GM12878 (cell line): ENCODE measurements around the gene DNMBP. TPM values are rescaled to one million over a fixed set of nuclear protein-coding genes. Genes with fewer than 3 reads are reported as not detected.

Experiments
- ATAC-seq: fragments of 200-7000 bp; cut with Tn5 transposase; 3 replicates; pipeline ENCODE4 v1.9.1; 2020; ENCODE audit warnings: mild to moderate bottlenecking, moderate library complexity
- BruUV-seq: library from RNA; stranded (reverse); fragments of 400-500 nt; replicated peaks from 2 replicates; lab custom pipeline; 2021; lab: Mats Ljungman, UMichigan
- CTCF ChIA-PET: fragments of 300-600 bp; sonication (Branson Sonifier 250); formaldehyde crosslinking; extraction: SDS; loops from one replicate; lab custom pipeline; 2021; ENCODE audit warnings: inconsistent platforms; lab: Yijun Ruan, JAX
- POLR2A ChIA-PET: fragments of 350-600 bp; formaldehyde crosslinking; extraction: SDS; loops from one replicate; lab custom pipeline; 2021; ENCODE audit warnings: inconsistent platforms; lab: Charles Lee
- RAD21 ChIA-PET: fragments of 300-600 bp; sonication (Branson Sonifier 250); formaldehyde crosslinking; loops from one replicate; lab custom pipeline; 2023; ENCODE audit warnings: antibody characterized with exemption; ENCODE audit not compliant: unreplicated experiment; lab: Charles Lee
- SMC1A ChIA-PET: fragments of 300-600 bp; sonication (Branson Sonifier 250); formaldehyde crosslinking; loops from one replicate; lab custom pipeline; 2023; ENCODE audit not compliant: unreplicated experiment, uncharacterized antibody; lab: Charles Lee
- DNase-seq: peaks from one replicate; pipeline ENCODE4 v3.0.0-alpha.2; 2011; ENCODE audit warnings: low read depth, low spot score
- FAIRE-seq: peaks from 3 replicates; lab custom pipeline; 2011; peaks lifted over from hg19 to GRCh38; lab: Jason Lieb, UNC
- H2AFZ ChIP-seq: 2 replicates; pipeline ENCODE4 v1.6.0; 2011; ENCODE audit warnings: low read depth, low read length, control low read depth; ENCODE audit not compliant: control insufficient read depth
- H3K27ac ChIP-seq: 2 replicates; pipeline ENCODE4 v1.5.1; 2011; ENCODE audit warnings: control low read depth; ENCODE audit not compliant: control insufficient read depth, insufficient read depth
- H3K27me3 ChIP-seq, 2 experiments: replicated peaks in 1 of 2; 2 replicates each; pipeline versions ENCODE4 v1.6.0 to v1.6.1; 2011; ENCODE audit warnings: low read length in 1 of 2; ENCODE audit not compliant: control insufficient read depth in 2 of 2, insufficient read depth in 2 of 2
- H3K36me3 ChIP-seq, 2 experiments: 2 replicates each; pipeline ENCODE4 v1.5.1; 2011; ENCODE audit warnings: low read length in 1 of 2; ENCODE audit not compliant: control insufficient read depth in 2 of 2, insufficient read depth in 2 of 2
- H3K4me1 ChIP-seq: 2 replicates; pipeline ENCODE4 v1.6.1; 2011; ENCODE audit warnings: mild to moderate bottlenecking, low read length, moderate library complexity, mixed read lengths; ENCODE audit not compliant: control insufficient read depth, insufficient read depth
- H3K4me2 ChIP-seq: 2 replicates; pipeline ENCODE4 v1.6.0; 2011; ENCODE audit warnings: control low read depth; ENCODE audit not compliant: control insufficient read depth, insufficient read depth
- H3K4me3 ChIP-seq: fragments of 200-600 bp; sonication (generic); 2 replicates; pipeline ENCODE4 v1.5.1; 2016
- H3K79me2 ChIP-seq: 2 replicates; pipeline ENCODE4 v1.6.0; 2011; ENCODE audit warnings: low read length; ENCODE audit not compliant: control insufficient read depth, insufficient read depth
- H3K9ac ChIP-seq: 2 replicates; pipeline ENCODE4 v1.8.0; 2011; ENCODE audit warnings: low read length, control low read depth, mixed read lengths; ENCODE audit not compliant: control insufficient read depth, insufficient read depth
- H3K9me3 ChIP-seq: replicated peaks from 3 replicates; pipeline ENCODE4 v1.5.1; 2011; ENCODE audit warnings: mild to moderate bottlenecking, low read length; ENCODE audit not compliant: control insufficient read depth, insufficient read depth
- H4K20me1 ChIP-seq: 2 replicates; pipeline ENCODE4 v1.6.0; 2011; ENCODE audit not compliant: control insufficient read depth, insufficient read depth
- BRCA1 ChIP-seq: IDR thresholded peaks from 2 replicates; pipeline ENCODE4 v1.6.1; 2011; ENCODE audit warnings: low read depth, low read length, improper control_type of control experiment
- CBFB ChIP-seq: IDR thresholded peaks from 2 replicates; pipeline ENCODE4 v1.6.1; 2016; ENCODE audit warnings: antibody characterized with exemption, low read depth
- EED ChIP-seq: sonication (generic); IDR thresholded peaks from 2 replicates; pipeline ENCODE4 v1.6.1; 2016; ENCODE audit warnings: antibody characterized with exemption, low read depth
- JUNB ChIP-seq: IDR thresholded peaks from 2 replicates; pipeline ENCODE4 v1.6.1; 2016; ENCODE audit warnings: antibody characterized with exemption, mild to moderate bottlenecking
- NR2C2 ChIP-seq: IDR thresholded peaks from 2 replicates; pipeline ENCODE4 v1.6.1; 2011; ENCODE audit warnings: borderline replicate concordance, low read depth; ENCODE audit not compliant: control insufficient read depth, insufficient read length
- RAD51 ChIP-seq: fragments of 450-650 bp; IDR thresholded peaks from 2 replicates; pipeline ENCODE4 v1.6.1; 2016; ENCODE audit warnings: moderate library complexity, mild to moderate bottlenecking, inconsistent platforms
- SP1 ChIP-seq: IDR thresholded peaks from one replicate; pipeline ENCODE4 v1.6.1; 2011; ENCODE audit warnings: low read depth, low read length
- TBL1XR1 ChIP-seq: IDR thresholded peaks from 2 replicates; pipeline ENCODE4 v1.6.1; 2012; ENCODE audit warnings: low read depth, low read length, improper control_type of control experiment
- YY1 ChIP-seq: IDR thresholded peaks from 2 replicates; pipeline ENCODE4 v1.6.1; 2011; ENCODE audit warnings: low read depth, mild to moderate bottlenecking, low read length
- ZNF24 ChIP-seq: fragments of 450-650 bp; IDR thresholded peaks from 2 replicates; pipeline ENCODE4 v1.6.1; 2017; ENCODE audit warnings: antibody characterized with exemption, mild to moderate bottlenecking
- ZNF384 ChIP-seq: IDR thresholded peaks from 2 replicates; pipeline ENCODE4 v1.6.1; 2012; ENCODE audit warnings: low read depth, mild to moderate bottlenecking, low read length, improper control_type of control experiment, borderline replicate concordance
- WGBS: methylation state at CpG from one replicate; pipeline ENCODE4 v1.1.6; 2016; ENCODE audit warnings: low lambda C conversion rate; ENCODE audit not compliant: insufficient replicate concordance, insufficient coverage; ENCODE audit errors: missing lambda C conversion rate; 5-methylcytosine and 5-hydroxymethylcytosine counted together
- in situ Hi-C: fragments of 300-500 bp; cut with MboI; formaldehyde crosslinking; loops from 9 replicates; pipeline ENCODE4 v1.14.3; 2018; ENCODE audit warnings: mixed read lengths
- intact Hi-C: fragments of 100-400 bp; cut with micrococcal nuclease; formaldehyde crosslinking; loops from one replicate; pipeline ENCODE4 v1.14.2; 2022; ENCODE audit not compliant: unreplicated experiment
- polyA plus RNA-seq, 11 experiments: library from polyadenylated mRNA; depleted of rRNA in 4 of 11; unstranded in 6 of 11; stranded (reverse) in 5 of 11; fragments of >200 nt; fragmentation: Nextera tagmentation in 4 of 11; fragmentation: Illumina TruSeq in 1 of 11; extraction: Ambion mirVana in 4 of 11; extraction: Trizol in 1 of 11; gene quantifications; 1 replicate in 1 of 11; 2 replicates in 10 of 11; pipeline versions ENCODE4 v1.2.1 to v1.2.3, GENCODE V29; 2011 to 2016; ENCODE audit warnings: inconsistent platforms in 2 of 11, missing spikeins in 2 of 11, low read depth in 1 of 11
- total RNA-seq, 4 experiments: library from RNA; depleted of rRNA in 3 of 4; stranded (reverse); fragments of >200 nt in 3 of 4; fragmentation: Illumina TruSeq in 1 of 4; extraction: Trizol in 1 of 4; gene quantifications; 2 replicates each; pipeline versions ENCODE4 v1.2.1 to v1.2.3, GENCODE V29; 2013 to 2021
- TF ChIP-seq, protein P1 (sequence below): IDR thresholded peaks from 2 replicates; pipeline ENCODE4 v1.6.1; 2011; ENCODE audit warnings: mild to moderate bottlenecking, low read depth, low read length, moderate library complexity; ENCODE audit not compliant: insufficient replicate concordance
- TF ChIP-seq, protein P2 (sequence below): fragments of 150-350 bp; IDR thresholded peaks from 2 replicates; pipeline ENCODE4 v1.6.1; 2016; ENCODE audit warnings: low read depth, low read length

The DNMBP gene
- total and polyA plus RNA-seq, 10 of the 15 experiments (the other 5 are each of a cell fraction or from before 2014, with no cell fraction given) = 7.1 to 45.0 (median 22.0) TPM

DNA sequence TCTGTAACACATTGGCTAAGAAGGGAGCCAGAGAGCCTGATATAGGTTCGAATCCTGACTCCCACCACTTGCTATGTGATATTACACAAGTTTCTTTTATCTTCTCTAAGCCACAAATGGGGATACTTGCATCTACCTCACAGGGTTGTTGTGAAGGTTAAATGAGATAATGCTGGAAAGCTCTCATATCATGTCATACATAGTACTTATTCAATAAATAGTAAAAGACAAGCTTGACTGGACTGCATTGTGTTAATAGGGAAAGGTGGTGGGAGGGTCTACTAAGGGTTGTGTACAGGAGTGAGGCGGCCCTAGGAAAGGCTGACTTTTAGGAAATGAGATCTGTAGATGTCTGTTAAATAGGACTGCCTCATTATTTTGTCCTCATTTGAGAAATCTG lies 35.8 kb upstream of the DNMBP start:
- BruUV-seq = no TSS peak
- RAD21 ChIA-PET = interaction anchor here (0.8 to 4.5 kb wide), 39 partner anchors 10 to 425 kb away, joined by 3 to 152 read pairs (median 5); partner anchors contain the start of gene DNMBP
- CTCF ChIA-PET = interaction anchor here (0.6 to 13.4 kb wide), 71 partner anchors 8 to 601 kb away, joined by 3 to 340 read pairs (median 4); partner anchors contain the start of genes DNMBP and HIF1AN
- Histone ChIP-seq H3K4me2 (no peak overlapping the region), H3K9ac (no peak overlapping the region), H3K4me3 (no peak overlapping the region), H3K27ac (peak overlapping the region; percentile 31; the same call in 1 of the 2 replicates), H3K9me3 (no peaks in the 10 kb centered on the region), H3K79me2 (no peaks in the 10 kb centered on the region; the same call in 1 of the 2 replicates), H4K20me1 (no peaks in the 10 kb centered on the region), H2AFZ (peak overlapping the region; percentile 89), H3K4me1 (peaks cover 30% of the 10 kb centered on the region), H3K36me3 (no peaks in the 10 kb centered on the region), H3K27me3 (no peaks in the 10 kb centered on the region)
- in situ Hi-C loops (loop anchor here (5.0 kb wide), 1 partner anchor 203 kb away; no protein-coding TSS in a partner anchor), intact Hi-C loops (no loop called here)
- SMC1A ChIA-PET = interaction anchor here (0.6 to 10.7 kb wide), 47 partner anchors 9 to 424 kb away, joined by 3 to 173 read pairs (median 5); no protein-coding TSS in a partner anchor
- ATAC-seq (peak; percentile 12; the same call in 2 of the 3 replicates), FAIRE-seq (no peak), DNase-seq (no peak)
- POLR2A ChIA-PET = interaction anchor here (0.9 to 1.2 kb wide), 4 partner anchors 36 to 200 kb away, joined by 3 to 4 read pairs (median 4); partner anchors contain the start of gene DNMBP
- WGBS = 52% methylated on average over 2 of the region's 2 CpGs
- TF ChIP-seq, protein P1, sequence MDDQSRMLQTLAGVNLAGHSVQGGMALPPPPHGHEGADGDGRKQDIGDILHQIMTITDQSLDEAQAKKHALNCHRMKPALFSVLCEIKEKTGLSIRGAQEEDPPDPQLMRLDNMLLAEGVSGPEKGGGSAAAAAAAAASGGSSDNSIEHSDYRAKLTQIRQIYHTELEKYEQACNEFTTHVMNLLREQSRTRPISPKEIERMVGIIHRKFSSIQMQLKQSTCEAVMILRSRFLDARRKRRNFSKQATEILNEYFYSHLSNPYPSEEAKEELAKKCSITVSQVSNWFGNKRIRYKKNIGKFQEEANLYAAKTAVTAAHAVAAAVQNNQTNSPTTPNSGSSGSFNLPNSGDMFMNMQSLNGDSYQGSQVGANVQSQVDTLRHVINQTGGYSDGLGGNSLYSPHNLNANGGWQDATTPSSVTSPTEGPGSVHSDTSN = no peak
- TF ChIP-seq, protein P2, sequence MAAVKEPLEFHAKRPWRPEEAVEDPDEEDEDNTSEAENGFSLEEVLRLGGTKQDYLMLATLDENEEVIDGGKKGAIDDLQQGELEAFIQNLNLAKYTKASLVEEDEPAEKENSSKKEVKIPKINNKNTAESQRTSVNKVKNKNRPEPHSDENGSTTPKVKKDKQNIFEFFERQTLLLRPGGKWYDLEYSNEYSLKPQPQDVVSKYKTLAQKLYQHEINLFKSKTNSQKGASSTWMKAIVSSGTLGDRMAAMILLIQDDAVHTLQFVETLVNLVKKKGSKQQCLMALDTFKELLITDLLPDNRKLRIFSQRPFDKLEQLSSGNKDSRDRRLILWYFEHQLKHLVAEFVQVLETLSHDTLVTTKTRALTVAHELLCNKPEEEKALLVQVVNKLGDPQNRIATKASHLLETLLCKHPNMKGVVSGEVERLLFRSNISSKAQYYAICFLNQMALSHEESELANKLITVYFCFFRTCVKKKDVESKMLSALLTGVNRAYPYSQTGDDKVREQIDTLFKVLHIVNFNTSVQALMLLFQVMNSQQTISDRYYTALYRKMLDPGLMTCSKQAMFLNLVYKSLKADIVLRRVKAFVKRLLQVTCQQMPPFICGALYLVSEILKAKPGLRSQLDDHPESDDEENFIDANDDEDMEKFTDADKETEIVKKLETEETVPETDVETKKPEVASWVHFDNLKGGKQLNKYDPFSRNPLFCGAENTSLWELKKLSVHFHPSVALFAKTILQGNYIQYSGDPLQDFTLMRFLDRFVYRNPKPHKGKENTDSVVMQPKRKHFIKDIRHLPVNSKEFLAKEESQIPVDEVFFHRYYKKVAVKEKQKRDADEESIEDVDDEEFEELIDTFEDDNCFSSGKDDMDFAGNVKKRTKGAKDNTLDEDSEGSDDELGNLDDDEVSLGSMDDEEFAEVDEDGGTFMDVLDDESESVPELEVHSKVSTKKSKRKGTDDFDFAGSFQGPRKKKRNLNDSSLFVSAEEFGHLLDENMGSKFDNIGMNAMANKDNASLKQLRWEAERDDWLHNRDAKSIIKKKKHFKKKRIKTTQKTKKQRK = no peak
- TF ChIP-seq JUNB = no peak
- TF ChIP-seq CBFB = no peak
- TF ChIP-seq NR2C2 = no peak
- no peak for TF ChIP-seq SP1
- TF ChIP-seq EED = no peak
- TF ChIP-seq YY1 = no peak
- TF ChIP-seq BRCA1 = no peak
- no peak for TF ChIP-seq RAD51
- TF ChIP-seq TBL1XR1 = no peak
- TF ChIP-seq ZNF384 = no peak
- no peak for TF ChIP-seq ZNF24
